Naive thymus-derived CD4-positive, alpha-beta T cell (primary cell): ENCODE data around the gene FAM168B. TPM values are rescaled to one million over a fixed set of nuclear protein-coding genes. Genes with fewer than 3 reads are reported as not detected.
A peak's percentile ranks its signal among the peaks of the same experiment; 100 is the strongest.
"Not testable (repeated sequence)": the region's sequence is repeated elsewhere in the genome, so short reads cannot be mapped to it uniquely, and the experiment has no call there.

Experiments
- ATAC-seq: fragments of 150-1000 bp; cut with Tn5 transposase; 2 replicates; pipeline ENCODE4 v1.10.0; 2021; ENCODE audit warnings: mild to moderate bottlenecking, moderate library complexity
- CTCF ChIA-PET: fragments of 350-600 bp; sonication (Branson Sonifier 250); formaldehyde crosslinking; loops from one replicate; lab custom pipeline; 2021; ENCODE audit warnings: antibody characterized with exemption; lab: Charles Lee
- POLR2A ChIA-PET: fragments of 350-600 bp; sonication (Branson Sonifier 250); formaldehyde crosslinking; loops from one replicate; lab custom pipeline; 2021; ENCODE audit warnings: antibody characterized with exemption, inconsistent platforms; lab: Charles Lee
- DNase-seq, 9 donors: peaks; one replicate each; pipeline versions ENCODE4 v3.0.0 to v3.0.0-alpha.2; 2020 to 2022; ENCODE audit warnings: mixed read lengths in 1 of 9
- H3K27ac ChIP-seq: one replicate; pipeline ENCODE4 v1.7.0; 2013; ENCODE audit warnings: mild to moderate bottlenecking, low read depth, low read length, moderate library complexity
- H3K27me3 ChIP-seq, 2 donors: one replicate each; pipeline ENCODE4 v1.7.0; 2013; ENCODE audit warnings: low read length in 2 of 2, mild to moderate bottlenecking in 2 of 2, moderate library complexity in 2 of 2; ENCODE audit not compliant: control insufficient read depth in 2 of 2, insufficient read depth in 2 of 2
- H3K36me3 ChIP-seq, 3 experiments: 1 replicate in 2 of 3; 2 replicates in 1 of 3; pipeline ENCODE4 v1.7.0; 2013; ENCODE audit warnings: low read length in 3 of 3, mild to moderate bottlenecking in 3 of 3, moderate library complexity in 1 of 3; ENCODE audit not compliant: insufficient read depth in 3 of 3, control insufficient read depth in 2 of 3
- H3K4me1 ChIP-seq, 2 donors: one replicate each; pipeline ENCODE4 v1.7.0; 2013; ENCODE audit warnings: low read length in 2 of 2, mild to moderate bottlenecking in 2 of 2, moderate library complexity in 1 of 2; ENCODE audit not compliant: control insufficient read depth in 2 of 2, insufficient read depth in 2 of 2
- H3K4me3 ChIP-seq: 2 replicates; pipeline ENCODE4 v1.7.0; 2013; ENCODE audit warnings: mild to moderate bottlenecking, low read length
- H3K9me3 ChIP-seq, 3 experiments: 1 replicate in 2 of 3; 2 replicates in 1 of 3; pipeline ENCODE4 v1.7.0; 2013; ENCODE audit warnings: low read length in 3 of 3; ENCODE audit not compliant: control insufficient read depth in 2 of 3
- H3K27ac Mint-ChIP-seq, 9 donors: one replicate each; pipeline ENCODE4 v1.8.0; 2020 to 2022; ENCODE audit warnings: mixed read lengths in 9 of 9, mild to moderate bottlenecking in 8 of 9, moderate library complexity in 5 of 9, inconsistent platforms in 2 of 9
- H3K27me3 Mint-ChIP-seq, 5 donors: one replicate each; pipeline ENCODE4 v1.8.0; 2021 to 2022; ENCODE audit warnings: mixed read lengths in 5 of 5, mild to moderate bottlenecking in 1 of 5
- H3K36me3 Mint-ChIP-seq, 5 donors: one replicate each; pipeline ENCODE4 v1.8.0; 2020 to 2022; ENCODE audit warnings: mixed read lengths in 5 of 5, mild to moderate bottlenecking in 3 of 5, inconsistent platforms in 1 of 5
- H3K4me1 Mint-ChIP-seq, 7 donors: one replicate each; pipeline ENCODE4 v1.8.0; 2020 to 2022; ENCODE audit warnings: mixed read lengths in 7 of 7, mild to moderate bottlenecking in 3 of 7, inconsistent platforms in 1 of 7
- H3K4me3 Mint-ChIP-seq, 10 donors: one replicate each; pipeline ENCODE4 v1.8.0; 2020 to 2022; ENCODE audit warnings: mild to moderate bottlenecking in 10 of 10, mixed read lengths in 10 of 10, moderate library complexity in 6 of 10, inconsistent platforms in 2 of 10
- H3K9me3 Mint-ChIP-seq, 11 donors: one replicate each; pipeline ENCODE4 v1.8.0; 2020 to 2022; ENCODE audit warnings: mixed read lengths in 11 of 11, mild to moderate bottlenecking in 4 of 11, inconsistent platforms in 1 of 11, moderate library complexity in 1 of 11
- intact Hi-C, 2 donors: fragments of 100-400 bp; cut with micrococcal nuclease; formaldehyde crosslinking; loops; one replicate each; pipeline ENCODE4 v1.15.1; 2023
- polyA plus RNA-seq, 2 donors: library from polyadenylated mRNA; unstranded; fragments of 300-500 nt; fragmentation: Illumina TruSeq; gene quantifications; one replicate each; pipeline ENCODE4 v1.2.3, GENCODE V29; 2021
- total RNA-seq, 6 experiments: library from RNA in 5 of 6; stranded (reverse) in 5 of 6; gene quantifications; 1 replicate in 5 of 6; 2 replicates in 1 of 6; pipeline ENCODE4 v1.2.3 and lab custom pipeline; 2021 to 2026

Gene FAM168B
- total and polyA plus RNA-seq, 7 experiments from 2014 or later = 36.3 to 82.9 (median 52.7) TPM

DNA sequence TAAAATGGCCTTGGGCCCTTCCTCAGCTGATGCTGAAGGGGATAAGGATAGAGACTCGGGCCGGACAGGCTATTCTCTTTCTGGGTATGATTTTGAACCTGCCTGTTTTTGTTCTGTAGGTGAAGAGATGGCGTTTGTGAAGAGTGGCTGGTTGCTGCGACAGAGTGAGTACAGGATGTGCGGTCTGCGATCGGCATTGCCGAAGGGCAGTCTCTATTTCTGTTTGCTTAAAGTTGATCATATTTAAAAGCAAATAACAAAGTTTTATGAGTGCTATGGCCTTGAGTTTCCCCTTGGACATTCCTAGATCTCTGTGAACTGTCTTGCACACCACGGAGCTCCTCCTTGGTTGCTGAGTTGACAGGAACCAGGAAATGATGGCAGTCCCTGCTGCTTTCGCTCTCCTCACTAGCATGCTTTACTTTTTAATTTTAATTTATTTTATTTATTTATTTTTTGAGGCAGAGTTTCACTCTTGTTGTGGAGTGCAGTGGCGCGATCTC is 27.6 kb upstream of the FAM168B start:
- ATAC-seq = no peak

DNA sequence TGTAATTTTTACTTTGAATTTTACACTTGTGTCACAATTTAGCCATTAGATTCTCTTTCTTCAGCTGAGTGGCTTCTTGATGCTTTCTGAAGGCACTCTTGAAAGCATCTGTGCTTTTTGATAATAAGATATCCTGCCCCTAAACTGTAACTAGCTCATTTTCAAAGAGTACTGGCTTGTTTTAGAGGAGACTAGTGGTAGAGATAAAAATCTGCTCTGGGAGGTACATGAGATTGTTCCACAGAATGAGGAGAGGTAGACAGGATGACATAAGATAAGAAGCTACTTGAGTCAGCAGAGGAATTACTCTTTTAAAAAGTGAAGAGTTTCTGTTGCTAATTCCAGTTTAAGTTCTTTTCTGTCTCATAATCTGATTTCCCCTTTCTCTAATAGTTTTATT is 22.5 kb upstream of the FAM168B start:
- H3K4me1 Mint-ChIP-seq = peaks cover 44 to 85% (median 73%) of the 10 kb centered on the region in 7 donors
- no peak overlapping the region for H3K4me3 ChIP-seq
- peak overlapping the region in 5 of 9 donors; percentile 9 to 41 (median 17) for H3K27ac Mint-ChIP-seq
- ChIA-PET POLR2A (interaction anchor here (0.7 kb wide), 1 partner anchor 13 kb away, joined by 3 read pairs; no protein-coding TSS in a partner anchor), CTCF (no interaction called here)
- H3K27me3 Mint-ChIP-seq = no peaks in the 10 kb centered on the region
- H3K27ac ChIP-seq = no peak overlapping the region
- H3K9me3 Mint-ChIP-seq = peaks cover 0 to 8% (median 0%) of the 10 kb centered on the region in 11 donors
- intact Hi-C loops = no loop called here
- no peaks in the 10 kb centered on the region for H3K27me3 ChIP-seq
- H3K9me3 ChIP-seq = no peaks in the 10 kb centered on the region
- H3K36me3 ChIP-seq = peaks cover 0 to 8% (median 0%) of the 10 kb centered on the region in 3 experiments
- DNase-seq (no peak), ATAC-seq (no peak)
- H3K4me3 Mint-ChIP-seq = peak overlapping the region in 4 of 10 donors; percentile 6 to 25 (median 14)
- peaks cover 0 to 52% (median 35%) of the 10 kb centered on the region in 5 donors for H3K36me3 Mint-ChIP-seq
- H3K4me1 ChIP-seq = peaks cover 3 to 18% of the 10 kb centered on the region in 2 donors

More for the DNA sequence above, 27.6 kb upstream of the FAM168B start:
- ChIA-PET CTCF (no interaction called here), POLR2A (no interaction called here)
- peak overlapping the region in 3 of 9 donors; percentile 5 to 63 (median 17) for H3K27ac Mint-ChIP-seq
- no peaks in the 10 kb centered on the region for H3K27me3 Mint-ChIP-seq
- DNase-seq = no peak
- H3K9me3 Mint-ChIP-seq = no peaks in the 10 kb centered on the region
- peaks cover 0 to 29% (median 3%) of the 10 kb centered on the region in 3 experiments for H3K36me3 ChIP-seq
- H3K27me3 ChIP-seq = no peaks in the 10 kb centered on the region
- no peak overlapping the region for H3K4me3 Mint-ChIP-seq
- no peaks in the 10 kb centered on the region for H3K9me3 ChIP-seq
- H3K4me1 ChIP-seq = no peaks in the 10 kb centered on the region
- peaks cover 0 to 43% (median 28%) of the 10 kb centered on the region in 5 donors for H3K36me3 Mint-ChIP-seq
- H3K4me3 ChIP-seq = no peak overlapping the region
- peaks cover 18 to 45% (median 39%) of the 10 kb centered on the region in 7 donors for H3K4me1 Mint-ChIP-seq
- intact Hi-C loops = no loop called here
- H3K27ac ChIP-seq = no peak overlapping the region

GRCh38 chr2:131114950-131115349 is 21.7 kb upstream of the FAM168B start:
- DNase-seq, H3K36me3 ChIP-seq, H3K9me3 ChIP-seq, H3K27me3 ChIP-seq, H3K4me3 ChIP-seq, POLR2A ChIA-PET, H3K27ac ChIP-seq, H3K27me3 Mint-ChIP-seq, CTCF ChIA-PET, intact Hi-C loops, H3K9me3 Mint-ChIP-seq: not testable (repeated sequence)
- H3K27ac Mint-ChIP-seq = peak overlapping the region in 6 of 9 donors; percentile 4 to 66 (median 36)
- H3K36me3 Mint-ChIP-seq = peaks cover 4 to 57% (median 40%) of the 10 kb centered on the region in 5 donors
- H3K4me1 Mint-ChIP-seq = peaks cover 48 to 88% (median 76%) of the 10 kb centered on the region in 7 donors
- peak; percentile 11 for ATAC-seq
- H3K4me1 ChIP-seq = peaks cover 3 to 18% of the 10 kb centered on the region in 2 donors
- peak overlapping the region in 3 of 10 donors; percentile 5 to 22 (median 15) for H3K4me3 Mint-ChIP-seq

DNA sequence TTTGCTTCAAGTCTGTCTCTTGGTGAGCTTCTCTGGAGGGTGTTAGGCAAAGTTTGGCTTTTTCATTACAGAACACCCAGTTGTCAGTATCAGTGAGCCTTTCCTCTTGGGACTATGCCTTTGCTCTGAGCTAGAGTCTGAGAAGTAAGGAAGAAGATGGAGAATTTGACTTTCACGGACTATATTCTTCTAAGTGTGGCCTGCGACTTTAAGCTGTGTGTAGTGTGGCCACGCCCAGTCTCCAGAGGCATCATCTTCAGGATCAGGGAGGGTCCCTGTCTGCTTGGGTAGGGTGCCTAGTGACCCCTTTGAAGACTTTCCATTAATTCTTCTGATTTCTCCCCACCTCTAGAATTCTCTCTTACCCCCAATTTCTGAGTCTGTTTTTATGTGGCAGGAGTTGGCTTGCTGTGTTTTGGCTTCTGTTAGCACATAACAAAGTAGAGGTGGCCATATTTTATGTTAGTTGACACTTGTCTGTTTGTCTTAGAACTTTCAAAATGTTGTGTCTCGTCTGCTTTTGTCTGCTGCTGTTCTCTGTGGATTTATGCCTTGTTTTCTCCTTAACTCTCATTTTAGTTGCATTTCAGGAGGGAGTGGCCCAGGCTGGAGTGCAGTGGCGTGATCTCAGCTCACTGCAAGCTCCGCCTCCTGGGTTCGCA is 20.4 kb upstream of the FAM168B start:
- peaks cover 4 to 57% (median 40%) of the 10 kb centered on the region in 5 donors for H3K36me3 Mint-ChIP-seq
- POLR2A ChIA-PET = interaction anchor here (1.4 kb wide), 1 partner anchor 9 kb away, joined by 7 read pairs; the partner anchor contains the start of gene PLEKHB2
- H3K27ac Mint-ChIP-seq = peak overlapping the region in 5 of 9 donors; percentile 12 to 52 (median 38)

GRCh38 chr2:131112529-131112928 is 19.3 kb upstream of the FAM168B start:
- peaks cover 0 to 8% (median 0%) of the 10 kb centered on the region in 11 donors for H3K9me3 Mint-ChIP-seq

More for the DNA sequence above, 20.4 kb upstream of the FAM168B start:
- Mint-ChIP-seq H3K4me1 (peaks cover 50 to 90% (median 80%) of the 10 kb centered on the region in 7 donors), H3K9me3 (peaks cover 0 to 8% (median 0%) of the 10 kb centered on the region in 11 donors), H3K27me3 (no peaks in the 10 kb centered on the region), H3K4me3 (peak overlapping the region in 4 of 10 donors; percentile 13 to 35 (median 30))
- peaks cover 0 to 6% (median 0%) of the 10 kb centered on the region in 3 experiments for H3K36me3 ChIP-seq
- no peak overlapping the region for H3K4me3 ChIP-seq
- no peak overlapping the region for H3K27ac ChIP-seq
- DNase-seq (no peak), ATAC-seq (no peak)
- peaks cover 3 to 18% of the 10 kb centered on the region in 2 donors for H3K4me1 ChIP-seq
- no peaks in the 10 kb centered on the region for H3K27me3 ChIP-seq
- H3K9me3 ChIP-seq = no peaks in the 10 kb centered on the region
- CTCF ChIA-PET = no interaction called here
- intact Hi-C loops = no loop called here

More at GRCh38 chr2:131112529-131112928, 19.3 kb upstream of the FAM168B start:
- intact Hi-C loops = no loop called here
- ChIA-PET POLR2A (interaction anchor here (0.8 to 1.4 kb wide), 2 partner anchors 8 to 20 kb away, joined by 3 to 7 read pairs; partner anchors contain the start of gene PLEKHB2), CTCF (interaction anchor here (0.6 kb wide), 1 partner anchor 1161 kb away, joined by 5 read pairs; no protein-coding TSS in a partner anchor)
- Histone ChIP-seq H3K27me3 (no peaks in the 10 kb centered on the region), H3K4me1 (peaks cover 3 to 18% of the 10 kb centered on the region in 2 donors), H3K27ac (no peak overlapping the region), H3K4me3 (no peak overlapping the region), H3K9me3 (no peaks in the 10 kb centered on the region), H3K36me3 (peaks cover 0 to 6% (median 0%) of the 10 kb centered on the region in 3 experiments)
- Mint-ChIP-seq H3K36me3 (peaks cover 4 to 55% (median 40%) of the 10 kb centered on the region in 5 donors), H3K27ac (peak overlapping the region in 8 of 9 donors; percentile 14 to 79 (median 52)), H3K4me3 (peak overlapping the region in 5 of 10 donors; percentile 11 to 65 (median 34)), H3K27me3 (no peaks in the 10 kb centered on the region), H3K4me1 (peaks cover 49 to 92% (median 79%) of the 10 kb centered on the region in 7 donors)
- DNase-seq (no peak), ATAC-seq (no peak)
